Measurements from ENCODE around the gene STX16. TPM values are rescaled to one million over a fixed set of nuclear protein-coding genes. Genes with fewer than 3 reads are reported as not detected.

The STX16 gene
- total and polyA plus RNA-seq, 9 donors = 30.1 to 60.8 (median 51.7) TPM

GRCh38 chr20:58609026-58609425, 42.1 kb upstream of the STX16 start:
- 97% methylated on average over 10 of the region's 12 CpGs for WGBS (ENCODE audit: insufficient coverage)
- Histone ChIP-seq H3K27me3 (ENCODE audit: control insufficient read depth, insufficient read depth, low read length) (no peaks in the 10 kb centered on the region), H3K9me3 (replicated peaks; ENCODE audit: control insufficient read depth, low read depth, low read length) (no peaks in the 10 kb centered on the region), H3K27ac (ENCODE audit: low read length) (no peak overlapping the region), H3K4me3 (ENCODE audit: low read length) (no peak overlapping the region), H3K36me3 (ENCODE audit: control insufficient read depth, insufficient read depth, low read length) (no peaks in the 10 kb centered on the region), H3K4me1 (ENCODE audit: control insufficient read depth, insufficient read depth, low read length) (peaks cover 36% of the 10 kb centered on the region)
- DNase-seq = no peak

GRCh38 chr20:58610071-58610800, 40.8 kb upstream of the STX16 start:
- WGBS (ENCODE audit: insufficient coverage) = 82% methylated on average over 14 of the region's 19 CpGs
- no peaks in the 10 kb centered on the region for H3K9me3 ChIP-seq (replicated peaks; ENCODE audit: control insufficient read depth, low read depth, low read length)
- H3K4me1 ChIP-seq (ENCODE audit: control insufficient read depth, insufficient read depth, low read length) = peaks cover 29% of the 10 kb centered on the region
- DNase-seq = no peak
- no peaks in the 10 kb centered on the region for H3K36me3 ChIP-seq (ENCODE audit: control insufficient read depth, insufficient read depth, low read length)
- no peaks in the 10 kb centered on the region for H3K27me3 ChIP-seq (ENCODE audit: control insufficient read depth, insufficient read depth, low read length)
- no peak overlapping the region for H3K4me3 ChIP-seq (ENCODE audit: low read length)
- H3K27ac ChIP-seq (ENCODE audit: low read length) = no peak overlapping the region

- Histone ChIP-seq H3K9me3 (replicated peaks; ENCODE audit: control insufficient read depth, low read depth, low read length) (no peaks in the 10 kb centered on the region), H3K27ac (ENCODE audit: low read length) (no peak overlapping the region), H3K4me1 (ENCODE audit: control insufficient read depth, insufficient read depth, low read length) (peaks cover 24% of the 10 kb centered on the region), H3K27me3 (ENCODE audit: control insufficient read depth, insufficient read depth, low read length) (no peaks in the 10 kb centered on the region), H3K36me3 (ENCODE audit: control insufficient read depth, insufficient read depth, low read length) (no peaks in the 10 kb centered on the region), H3K4me3 (ENCODE audit: low read length) (no peak overlapping the region)
- 88% methylated on average over 8 of the region's 10 CpGs for WGBS (ENCODE audit: insufficient coverage)
- DNase-seq = no peak
Observed at GRCh38 chr20:58610811-58611210, 40.3 kb upstream of the STX16 start.

- no peaks in the 10 kb centered on the region for H3K9me3 ChIP-seq (replicated peaks; ENCODE audit: control insufficient read depth, low read depth, low read length)
- H3K27me3 ChIP-seq (ENCODE audit: control insufficient read depth, insufficient read depth, low read length) = no peaks in the 10 kb centered on the region
- no peak overlapping the region for H3K27ac ChIP-seq (ENCODE audit: low read length)
- no peak for DNase-seq
- WGBS (ENCODE audit: insufficient coverage) = 76% methylated on average over 6 of the region's 10 CpGs
- no peaks in the 10 kb centered on the region for H3K36me3 ChIP-seq (ENCODE audit: control insufficient read depth, insufficient read depth, low read length)
- no peak overlapping the region for H3K4me3 ChIP-seq (ENCODE audit: low read length)
- H3K4me1 ChIP-seq (ENCODE audit: control insufficient read depth, insufficient read depth, low read length) = peaks cover 21% of the 10 kb centered on the region
Observed at GRCh38 chr20:58611236-58612030, 39.6 kb upstream of the STX16 start.

- WGBS (ENCODE audit: insufficient coverage) = 28% methylated on average over 11 of the region's 14 CpGs
- peak overlapping the region; percentile 47 for H3K27ac ChIP-seq (ENCODE audit: low read length)
- DNase-seq = peak; percentile 74
- peaks cover 3% of the 10 kb centered on the region for H3K9me3 ChIP-seq (replicated peaks; ENCODE audit: control insufficient read depth, low read depth, low read length)
- no peak overlapping the region for H3K4me3 ChIP-seq (ENCODE audit: low read length)
- H3K27me3 ChIP-seq (ENCODE audit: control insufficient read depth, insufficient read depth, low read length) = no peaks in the 10 kb centered on the region
- H3K4me1 ChIP-seq (ENCODE audit: control insufficient read depth, insufficient read depth, low read length) = peaks cover 21% of the 10 kb centered on the region
- no peaks in the 10 kb centered on the region for H3K36me3 ChIP-seq (ENCODE audit: control insufficient read depth, insufficient read depth, low read length)
Observed at GRCh38 chr20:58612121-58612691, 38.9 kb upstream of the STX16 start.

- no peak for DNase-seq
- WGBS (ENCODE audit: insufficient coverage) = 87% methylated on average over 11 of the region's 17 CpGs
- Histone ChIP-seq H3K4me1 (ENCODE audit: control insufficient read depth, insufficient read depth, low read length) (peaks cover 25% of the 10 kb centered on the region), H3K9me3 (replicated peaks; ENCODE audit: control insufficient read depth, low read depth, low read length) (peaks cover 3% of the 10 kb centered on the region), H3K27me3 (ENCODE audit: control insufficient read depth, insufficient read depth, low read length) (no peaks in the 10 kb centered on the region), H3K36me3 (ENCODE audit: control insufficient read depth, insufficient read depth, low read length) (no peaks in the 10 kb centered on the region), H3K27ac (ENCODE audit: low read length) (no peak overlapping the region), H3K4me3 (ENCODE audit: low read length) (no peak overlapping the region)
Observed at GRCh38 chr20:58613061-58613854, 37.8 kb upstream of the STX16 start.

GRCh38 chr20:58614366-58614765, 36.7 kb upstream of the STX16 start:
- H3K4me3 ChIP-seq (ENCODE audit: low read length) = no peak overlapping the region
- H3K27ac ChIP-seq (ENCODE audit: low read length) = no peak overlapping the region
- peaks cover 3% of the 10 kb centered on the region for H3K9me3 ChIP-seq (replicated peaks; ENCODE audit: control insufficient read depth, low read depth, low read length)
- peaks cover 36% of the 10 kb centered on the region for H3K4me1 ChIP-seq (ENCODE audit: control insufficient read depth, insufficient read depth, low read length)
- H3K27me3 ChIP-seq (ENCODE audit: control insufficient read depth, insufficient read depth, low read length) = no peaks in the 10 kb centered on the region
- whole genome bisulfite sequencing (ENCODE audit: insufficient coverage) = 72% methylated on average over 12 of the region's 14 CpGs
- DNase-seq = no peak
- H3K36me3 ChIP-seq (ENCODE audit: control insufficient read depth, insufficient read depth, low read length) = no peaks in the 10 kb centered on the region

- 82% methylated on average over 20 of the region's 22 CpGs for WGBS (ENCODE audit: insufficient coverage)
- H3K27ac ChIP-seq (ENCODE audit: low read length) = no peak overlapping the region
- no peak overlapping the region for H3K4me3 ChIP-seq (ENCODE audit: low read length)
- DNase-seq = no peak
- no peaks in the 10 kb centered on the region for H3K27me3 ChIP-seq (ENCODE audit: control insufficient read depth, insufficient read depth, low read length)
- H3K9me3 ChIP-seq (replicated peaks; ENCODE audit: control insufficient read depth, low read depth, low read length) = peaks cover 3% of the 10 kb centered on the region
- peaks cover 37% of the 10 kb centered on the region for H3K4me1 ChIP-seq (ENCODE audit: control insufficient read depth, insufficient read depth, low read length)
- no peaks in the 10 kb centered on the region for H3K36me3 ChIP-seq (ENCODE audit: control insufficient read depth, insufficient read depth, low read length)
Observed at GRCh38 chr20:58614984-58615760, 35.9 kb upstream of the STX16 start.

- no peak overlapping the region for H3K4me3 ChIP-seq (ENCODE audit: low read length)
- WGBS (ENCODE audit: insufficient coverage) = 81% methylated on average over 6 of the region's 7 CpGs
- peaks cover 3% of the 10 kb centered on the region for H3K9me3 ChIP-seq (replicated peaks; ENCODE audit: control insufficient read depth, low read depth, low read length)
- H3K4me1 ChIP-seq (ENCODE audit: control insufficient read depth, insufficient read depth, low read length) = peaks cover 32% of the 10 kb centered on the region
- H3K27me3 ChIP-seq (ENCODE audit: control insufficient read depth, insufficient read depth, low read length) = no peaks in the 10 kb centered on the region
- no peak overlapping the region for H3K27ac ChIP-seq (ENCODE audit: low read length)
- H3K36me3 ChIP-seq (ENCODE audit: control insufficient read depth, insufficient read depth, low read length) = no peaks in the 10 kb centered on the region
- no peak for DNase-seq
Observed at GRCh38 chr20:58616411-58616810, 34.7 kb upstream of the STX16 start.
